GM12878 (cell line): ENCODE data around the gene YRDC. TPM values are rescaled to one million over a fixed set of nuclear protein-coding genes. Genes with fewer than 3 reads are reported as not detected.

Experiments used
- ATAC-seq: fragments of 200-7000 bp; cut with Tn5 transposase; 3 replicates; pipeline ENCODE4 v1.9.1; 2020; ENCODE audit warnings: mild to moderate bottlenecking, moderate library complexity
- BruUV-seq: library from RNA; stranded (reverse); fragments of 400-500 nt; replicated peaks from 2 replicates; lab custom pipeline; 2021; lab: Mats Ljungman, UMichigan
- CTCF ChIA-PET: fragments of 300-600 bp; sonication (Branson Sonifier 250); formaldehyde crosslinking; extraction: SDS; loops from one replicate; lab custom pipeline; 2021; ENCODE audit warnings: inconsistent platforms; lab: Yijun Ruan, JAX
- POLR2A ChIA-PET: fragments of 350-600 bp; formaldehyde crosslinking; extraction: SDS; loops from one replicate; lab custom pipeline; 2021; ENCODE audit warnings: inconsistent platforms; lab: Charles Lee
- RAD21 ChIA-PET: fragments of 300-600 bp; sonication (Branson Sonifier 250); formaldehyde crosslinking; loops from one replicate; lab custom pipeline; 2023; ENCODE audit warnings: antibody characterized with exemption; ENCODE audit not compliant: unreplicated experiment; lab: Charles Lee
- SMC1A ChIA-PET: fragments of 300-600 bp; sonication (Branson Sonifier 250); formaldehyde crosslinking; loops from one replicate; lab custom pipeline; 2023; ENCODE audit not compliant: unreplicated experiment, uncharacterized antibody; lab: Charles Lee
- DNase-seq: peaks from one replicate; pipeline ENCODE4 v3.0.0-alpha.2; 2011; ENCODE audit warnings: low read depth, low spot score
- FAIRE-seq: peaks from 3 replicates; lab custom pipeline; 2011; peaks lifted over from hg19 to GRCh38; lab: Jason Lieb, UNC
- H2AFZ ChIP-seq: 2 replicates; pipeline ENCODE4 v1.6.0; 2011; ENCODE audit warnings: low read depth, low read length, control low read depth; ENCODE audit not compliant: control insufficient read depth
- H3K27ac ChIP-seq: 2 replicates; pipeline ENCODE4 v1.5.1; 2011; ENCODE audit warnings: control low read depth; ENCODE audit not compliant: control insufficient read depth, insufficient read depth
- H3K27me3 ChIP-seq, 2 experiments: replicated peaks in 1 of 2; 2 replicates each; pipeline versions ENCODE4 v1.6.0 to v1.6.1; 2011; ENCODE audit warnings: low read length in 1 of 2; ENCODE audit not compliant: control insufficient read depth in 2 of 2, insufficient read depth in 2 of 2
- H3K36me3 ChIP-seq, 2 experiments: 2 replicates each; pipeline ENCODE4 v1.5.1; 2011; ENCODE audit warnings: low read length in 1 of 2; ENCODE audit not compliant: control insufficient read depth in 2 of 2, insufficient read depth in 2 of 2
- H3K4me1 ChIP-seq: 2 replicates; pipeline ENCODE4 v1.6.1; 2011; ENCODE audit warnings: mild to moderate bottlenecking, low read length, moderate library complexity, mixed read lengths; ENCODE audit not compliant: control insufficient read depth, insufficient read depth
- H3K4me2 ChIP-seq: 2 replicates; pipeline ENCODE4 v1.6.0; 2011; ENCODE audit warnings: control low read depth; ENCODE audit not compliant: control insufficient read depth, insufficient read depth
- H3K4me3 ChIP-seq: fragments of 200-600 bp; sonication (generic); 2 replicates; pipeline ENCODE4 v1.5.1; 2016
- H3K79me2 ChIP-seq: 2 replicates; pipeline ENCODE4 v1.6.0; 2011; ENCODE audit warnings: low read length; ENCODE audit not compliant: control insufficient read depth, insufficient read depth
- H3K9ac ChIP-seq: 2 replicates; pipeline ENCODE4 v1.8.0; 2011; ENCODE audit warnings: low read length, control low read depth, mixed read lengths; ENCODE audit not compliant: control insufficient read depth, insufficient read depth
- H3K9me3 ChIP-seq: replicated peaks from 3 replicates; pipeline ENCODE4 v1.5.1; 2011; ENCODE audit warnings: mild to moderate bottlenecking, low read length; ENCODE audit not compliant: control insufficient read depth, insufficient read depth
- H4K20me1 ChIP-seq: 2 replicates; pipeline ENCODE4 v1.6.0; 2011; ENCODE audit not compliant: control insufficient read depth, insufficient read depth
- ASH2L ChIP-seq: fragments of 300-600, 200-600 bp; sonication (generic); IDR thresholded peaks from 2 replicates; pipeline ENCODE4 v1.6.1; 2017; ENCODE audit warnings: low read depth, mild to moderate bottlenecking, borderline replicate concordance
- CHD1 ChIP-seq: IDR thresholded peaks from 2 replicates; pipeline ENCODE4 v1.6.1; 2012; ENCODE audit warnings: low read depth, low read length, improper control_type of control experiment
- DPF2 ChIP-seq: fragments of 450-650 bp; IDR thresholded peaks from 2 replicates; pipeline ENCODE4 v1.6.1; 2017; ENCODE audit warnings: mild to moderate bottlenecking
- HCFC1 ChIP-seq: fragments of 150-350 bp; IDR thresholded peaks from 2 replicates; pipeline ENCODE4 v1.6.1; 2014; ENCODE audit warnings: low read length
- IRF4 ChIP-seq: IDR thresholded peaks from 2 replicates; pipeline ENCODE4 v1.6.1; 2011; ENCODE audit warnings: low read depth, low read length
- KAT2A ChIP-seq: conservative IDR thresholded peaks from 2 replicates; pipeline ENCODE4 v1.6.1; 2011; ENCODE audit warnings: low read depth, low read length; ENCODE audit not compliant: control insufficient read depth
- NR2C2 ChIP-seq: IDR thresholded peaks from 2 replicates; pipeline ENCODE4 v1.6.1; 2011; ENCODE audit warnings: borderline replicate concordance, low read depth; ENCODE audit not compliant: control insufficient read depth, insufficient read length
- NR2F1 ChIP-seq: fragments of 450-650 bp; conservative IDR thresholded peaks from 2 replicates; pipeline ENCODE4 v1.6.1; 2017; ENCODE audit warnings: mild to moderate bottlenecking
- NRF1 ChIP-seq: conservative IDR thresholded peaks from 2 replicates; pipeline ENCODE4 v1.6.1; 2011; ENCODE audit warnings: mild to moderate bottlenecking, low read depth, low read length, improper control_type of control experiment
- RBBP5 ChIP-seq: fragments of 200-600 bp; sonication (generic); conservative IDR thresholded peaks from 2 replicates; pipeline ENCODE4 v1.6.1; 2016
- RELA ChIP-seq: fragments of 450-650 bp; IDR thresholded peaks from 2 replicates; pipeline ENCODE4 v1.8.0; 2014; ENCODE audit warnings: borderline replicate concordance; ENCODE audit not compliant: partially characterized antibody
- SREBF1 ChIP-seq: IDR thresholded peaks from 2 replicates; pipeline ENCODE4 v1.6.1; 2012; ENCODE audit warnings: mild to moderate bottlenecking, low read length
- TCF3 ChIP-seq: IDR thresholded peaks from 2 replicates; pipeline ENCODE4 v1.6.1; 2012; ENCODE audit warnings: low read depth, mild to moderate bottlenecking, low read length, borderline replicate concordance; ENCODE audit not compliant: insufficient read depth
- WRNIP1 ChIP-seq: IDR thresholded peaks from 2 replicates; pipeline ENCODE4 v1.6.1; 2011; ENCODE audit warnings: low read depth, low read length, improper control_type of control experiment, borderline replicate concordance
- ZBED1 ChIP-seq: IDR thresholded peaks from 2 replicates; pipeline ENCODE4 v1.6.1; 2016; ENCODE audit warnings: borderline replicate concordance
- ZNF207 ChIP-seq: fragments of 450-650 bp; IDR thresholded peaks from 2 replicates; pipeline ENCODE4 v1.6.1; 2014; ENCODE audit warnings: antibody characterized with exemption, mild to moderate bottlenecking, borderline replicate concordance
- ZZZ3 ChIP-seq: IDR thresholded peaks from 2 replicates; pipeline ENCODE4 v1.6.1; 2011; ENCODE audit warnings: low read depth; ENCODE audit not compliant: control insufficient read depth, insufficient read length
- WGBS: methylation state at CpG from one replicate; pipeline ENCODE4 v1.1.6; 2016; ENCODE audit warnings: low lambda C conversion rate; ENCODE audit not compliant: insufficient replicate concordance, insufficient coverage; ENCODE audit errors: missing lambda C conversion rate; 5-methylcytosine and 5-hydroxymethylcytosine counted together
- in situ Hi-C: fragments of 300-500 bp; cut with MboI; formaldehyde crosslinking; loops from 9 replicates; pipeline ENCODE4 v1.14.3; 2018; ENCODE audit warnings: mixed read lengths
- intact Hi-C: fragments of 100-400 bp; cut with micrococcal nuclease; formaldehyde crosslinking; loops from one replicate; pipeline ENCODE4 v1.14.2; 2022; ENCODE audit not compliant: unreplicated experiment
- polyA plus RNA-seq, 11 experiments: library from polyadenylated mRNA; depleted of rRNA in 4 of 11; unstranded in 6 of 11; stranded (reverse) in 5 of 11; fragments of >200 nt; fragmentation: Nextera tagmentation in 4 of 11; fragmentation: Illumina TruSeq in 1 of 11; extraction: Ambion mirVana in 4 of 11; extraction: Trizol in 1 of 11; gene quantifications; 1 replicate in 1 of 11; 2 replicates in 10 of 11; pipeline versions ENCODE4 v1.2.1 to v1.2.3, GENCODE V29; 2011 to 2016; ENCODE audit warnings: inconsistent platforms in 2 of 11, missing spikeins in 2 of 11, low read depth in 1 of 11
- total RNA-seq, 4 experiments: library from RNA; depleted of rRNA in 3 of 4; stranded (reverse); fragments of >200 nt in 3 of 4; fragmentation: Illumina TruSeq in 1 of 4; extraction: Trizol in 1 of 4; gene quantifications; 2 replicates each; pipeline versions ENCODE4 v1.2.1 to v1.2.3, GENCODE V29; 2013 to 2021
- TF ChIP-seq, protein P1 (sequence below): IDR thresholded peaks from 2 replicates; pipeline ENCODE4 v1.6.1; 2012; ENCODE audit warnings: improper control_type of control experiment, low read depth, low read length; ENCODE audit not compliant: insufficient replicate concordance
- TF ChIP-seq, protein P2 (sequence below): IDR thresholded peaks from 2 replicates; pipeline ENCODE4 v1.6.1; 2011; ENCODE audit warnings: mild to moderate bottlenecking, low read depth, low read length, moderate library complexity; ENCODE audit not compliant: insufficient replicate concordance

Gene YRDC
- total and polyA plus RNA-seq, 10 of the 15 experiments (the other 5 are each of a cell fraction or from before 2014, with no cell fraction given): 2.9 to 36.2 (median 19.3) TPM

DNA sequence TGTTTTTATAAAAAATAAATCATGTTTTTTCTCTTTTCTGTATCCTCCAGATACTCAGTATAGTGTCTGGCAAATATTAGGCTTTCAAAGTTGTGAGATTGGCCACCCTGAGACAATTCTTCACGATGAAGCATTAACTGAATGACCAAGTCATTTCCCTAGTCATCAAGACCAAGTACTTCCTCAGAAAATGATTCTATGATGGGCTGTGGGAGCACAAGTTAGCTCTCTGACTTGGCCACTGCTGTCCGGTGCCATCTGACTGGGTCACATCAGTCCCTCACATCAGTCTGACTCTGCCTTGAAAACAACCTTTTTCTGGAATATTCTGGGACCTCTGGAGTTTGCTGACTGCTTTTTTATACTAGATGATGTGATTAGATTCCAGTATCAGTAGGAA is 13.5 kb upstream of the YRDC start:
- SMC1A ChIA-PET: interaction anchor here (1.1 kb wide), 1 partner anchor 27 kb away, joined by 4 read pairs; no protein-coding TSS in a partner anchor
- no peaks in the 10 kb centered on the region for H3K79me2 ChIP-seq
- H4K20me1 ChIP-seq: no peaks in the 10 kb centered on the region
- H3K27me3 ChIP-seq: no peaks in the 10 kb centered on the region
- no peak overlapping the region for H3K9ac ChIP-seq
- RAD21 ChIA-PET: no interaction called here
- no peak overlapping the region for H3K4me2 ChIP-seq
- H3K36me3 ChIP-seq: peaks cover 14 to 23% of the 10 kb centered on the region in 2 experiments
- no peak overlapping the region for H3K27ac ChIP-seq
- H2AFZ ChIP-seq: no peak overlapping the region
- POLR2A ChIA-PET: interaction anchor here (0.9 kb wide), 1 partner anchor 17 kb away, joined by 3 read pairs; no protein-coding TSS in a partner anchor
- no peak for FAIRE-seq
- 47% methylated on average over 2 of the region's 2 CpGs for WGBS
- intact Hi-C loops: no loop called here
- no peaks in the 10 kb centered on the region for H3K9me3 ChIP-seq
- in situ Hi-C loops: no loop called here
- DNase-seq: no peak
- CTCF ChIA-PET: interaction anchor here (0.9 to 1.6 kb wide), 4 partner anchors 13 to 39 kb away, joined by 3 to 5 read pairs (median 4); no protein-coding TSS in a partner anchor
- no TSS peak for BruUV-seq
- no peak for ATAC-seq
- peaks cover 7% of the 10 kb centered on the region; the same call in 1 of the 2 replicates for H3K4me1 ChIP-seq
- TF ChIP-seq CHD1 (no peak), WRNIP1 (no peak), KAT2A (no peak), TCF3 (no peak), NR2F1 (no peak), ASH2L (no peak), ZZZ3 (no peak), NRF1 (no peak), NR2C2 (no peak), ZBED1 (no peak), ZNF207 (no peak), IRF4 (no peak), SREBF1 (no peak), RBBP5 (no peak), DPF2 (no peak), RELA (no peak), HCFC1 (no peak)
- TF ChIP-seq, protein P1, sequence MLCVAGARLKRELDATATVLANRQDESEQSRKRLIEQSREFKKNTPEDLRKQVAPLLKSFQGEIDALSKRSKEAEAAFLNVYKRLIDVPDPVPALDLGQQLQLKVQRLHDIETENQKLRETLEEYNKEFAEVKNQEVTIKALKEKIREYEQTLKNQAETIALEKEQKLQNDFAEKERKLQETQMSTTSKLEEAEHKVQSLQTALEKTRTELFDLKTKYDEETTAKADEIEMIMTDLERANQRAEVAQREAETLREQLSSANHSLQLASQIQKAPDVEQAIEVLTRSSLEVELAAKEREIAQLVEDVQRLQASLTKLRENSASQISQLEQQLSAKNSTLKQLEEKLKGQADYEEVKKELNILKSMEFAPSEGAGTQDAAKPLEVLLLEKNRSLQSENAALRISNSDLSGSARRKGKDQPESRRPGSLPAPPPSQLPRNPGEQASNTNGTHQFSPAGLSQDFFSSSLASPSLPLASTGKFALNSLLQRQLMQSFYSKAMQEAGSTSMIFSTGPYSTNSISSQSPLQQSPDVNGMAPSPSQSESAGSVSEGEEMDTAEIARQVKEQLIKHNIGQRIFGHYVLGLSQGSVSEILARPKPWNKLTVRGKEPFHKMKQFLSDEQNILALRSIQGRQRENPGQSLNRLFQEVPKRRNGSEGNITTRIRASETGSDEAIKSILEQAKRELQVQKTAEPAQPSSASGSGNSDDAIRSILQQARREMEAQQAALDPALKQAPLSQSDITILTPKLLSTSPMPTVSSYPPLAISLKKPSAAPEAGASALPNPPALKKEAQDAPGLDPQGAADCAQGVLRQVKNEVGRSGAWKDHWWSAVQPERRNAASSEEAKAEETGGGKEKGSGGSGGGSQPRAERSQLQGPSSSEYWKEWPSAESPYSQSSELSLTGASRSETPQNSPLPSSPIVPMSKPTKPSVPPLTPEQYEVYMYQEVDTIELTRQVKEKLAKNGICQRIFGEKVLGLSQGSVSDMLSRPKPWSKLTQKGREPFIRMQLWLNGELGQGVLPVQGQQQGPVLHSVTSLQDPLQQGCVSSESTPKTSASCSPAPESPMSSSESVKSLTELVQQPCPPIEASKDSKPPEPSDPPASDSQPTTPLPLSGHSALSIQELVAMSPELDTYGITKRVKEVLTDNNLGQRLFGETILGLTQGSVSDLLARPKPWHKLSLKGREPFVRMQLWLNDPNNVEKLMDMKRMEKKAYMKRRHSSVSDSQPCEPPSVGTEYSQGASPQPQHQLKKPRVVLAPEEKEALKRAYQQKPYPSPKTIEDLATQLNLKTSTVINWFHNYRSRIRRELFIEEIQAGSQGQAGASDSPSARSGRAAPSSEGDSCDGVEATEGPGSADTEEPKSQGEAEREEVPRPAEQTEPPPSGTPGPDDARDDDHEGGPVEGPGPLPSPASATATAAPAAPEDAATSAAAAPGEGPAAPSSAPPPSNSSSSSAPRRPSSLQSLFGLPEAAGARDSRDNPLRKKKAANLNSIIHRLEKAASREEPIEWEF: no peak
- TF ChIP-seq, protein P2, sequence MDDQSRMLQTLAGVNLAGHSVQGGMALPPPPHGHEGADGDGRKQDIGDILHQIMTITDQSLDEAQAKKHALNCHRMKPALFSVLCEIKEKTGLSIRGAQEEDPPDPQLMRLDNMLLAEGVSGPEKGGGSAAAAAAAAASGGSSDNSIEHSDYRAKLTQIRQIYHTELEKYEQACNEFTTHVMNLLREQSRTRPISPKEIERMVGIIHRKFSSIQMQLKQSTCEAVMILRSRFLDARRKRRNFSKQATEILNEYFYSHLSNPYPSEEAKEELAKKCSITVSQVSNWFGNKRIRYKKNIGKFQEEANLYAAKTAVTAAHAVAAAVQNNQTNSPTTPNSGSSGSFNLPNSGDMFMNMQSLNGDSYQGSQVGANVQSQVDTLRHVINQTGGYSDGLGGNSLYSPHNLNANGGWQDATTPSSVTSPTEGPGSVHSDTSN: no peak
- H3K4me3 ChIP-seq: no peak overlapping the region
